ENCODE measurements around the gene MAP3K6.
"Not testable (repeated sequence)": the region's sequence is repeated elsewhere in the genome, so short reads cannot be mapped to it uniquely, and the experiment has no call there.

The MAP3K6 gene

GRCh38 chr1:27388337-27389005 lies 21.7 kb upstream of the MAP3K6 start:
- Histone ChIP-seq H4K91ac (ENCODE audit: low read depth, low read length) (no peak overlapping the region), H3K27me3 (ENCODE audit: insufficient read depth, low read length) (no peaks in the 10 kb centered on the region), H3K4me1 (ENCODE audit: control insufficient read depth in 1 of 2, insufficient read depth in 2 of 2, low read length in 2 of 2) (peaks cover 2 to 13% of the 10 kb centered on the region in 2 experiments), H3K9me3 (ENCODE audit: insufficient read depth, low read depth, low read length) (no peaks in the 10 kb centered on the region), H2BK5ac (ENCODE audit: low read depth, low read length, poor library complexity) (no peak overlapping the region), H3K27ac (ENCODE audit: low read depth, low read length) (no peak overlapping the region), H3K4me2 (ENCODE audit: low read length) (no peak overlapping the region), H3K23ac (ENCODE audit: low read length) (no peak overlapping the region), H2AK5ac (ENCODE audit: low read length) (no peak overlapping the region), H3K4me3 (ENCODE audit: low read depth, low read length) (no peak overlapping the region), H3K9ac (ENCODE audit: low read length) (no peak overlapping the region), H3K4ac (ENCODE audit: low read depth, low read length) (no peak overlapping the region), H3K79me1 (ENCODE audit: low read length) (peaks cover 2% of the 10 kb centered on the region), H2AFZ (ENCODE audit: insufficient read depth, low read length, poor library complexity) (no peak overlapping the region), H2BK12ac (ENCODE audit: low read length) (no peak overlapping the region), H3K14ac (ENCODE audit: low read length) (no peak overlapping the region), H4K12ac (ENCODE audit: low read depth, low read length) (no peak overlapping the region), H4K8ac (ENCODE audit: low read depth, low read length) (no peak overlapping the region), H3K79me2 (ENCODE audit: control insufficient read depth, insufficient read depth, low read length, poor library complexity) (no peaks in the 10 kb centered on the region), H2BK120ac (ENCODE audit: insufficient read depth, low read length, poor library complexity) (no peak overlapping the region), H3K18ac (ENCODE audit: low read length) (no peak overlapping the region), H3K36me3 (ENCODE audit: control insufficient read depth in 1 of 2, insufficient read depth in 2 of 2, low read length in 2 of 2) (no peaks in the 10 kb centered on the region)
- WGBS (ENCODE audit: extremely low coverage, insufficient coverage, insufficient read length), result no CpG with 5 or more reads among the region's 5 CpGs
- peak; percentile 64 to 91 for DNase-seq

GRCh38 chr1:27384797-27385196 lies 18.0 kb upstream of the MAP3K6 start:
- H3K27me3 ChIP-seq (ENCODE audit: insufficient read depth, low read length); H2BK5ac ChIP-seq (ENCODE audit: low read depth, low read length, poor library complexity); H3K4me3 ChIP-seq (ENCODE audit: low read depth, low read length); H4K91ac ChIP-seq (ENCODE audit: low read depth, low read length); H3K4me1 ChIP-seq (ENCODE audit: control insufficient read depth in 1 of 2, insufficient read depth in 2 of 2, low read length in 2 of 2); H3K14ac ChIP-seq (ENCODE audit: low read length); H2BK12ac ChIP-seq (ENCODE audit: low read length); H3K4ac ChIP-seq (ENCODE audit: low read depth, low read length); H2AK5ac ChIP-seq (ENCODE audit: low read length); H3K79me1 ChIP-seq (ENCODE audit: low read length); H3K9me3 ChIP-seq (ENCODE audit: insufficient read depth, low read depth, low read length); H3K23ac ChIP-seq (ENCODE audit: low read length); H3K18ac ChIP-seq (ENCODE audit: low read length); H2AFZ ChIP-seq (ENCODE audit: insufficient read depth, low read length, poor library complexity); H3K79me2 ChIP-seq (ENCODE audit: control insufficient read depth, insufficient read depth, low read length, poor library complexity); H2BK120ac ChIP-seq (ENCODE audit: insufficient read depth, low read length, poor library complexity); H3K36me3 ChIP-seq (ENCODE audit: control insufficient read depth in 1 of 2, insufficient read depth in 2 of 2, low read length in 2 of 2); H4K8ac ChIP-seq (ENCODE audit: low read depth, low read length); H4K12ac ChIP-seq (ENCODE audit: low read depth, low read length); H3K9ac ChIP-seq (ENCODE audit: low read length); H3K4me2 ChIP-seq (ENCODE audit: low read length); DNase-seq; H3K27ac ChIP-seq (ENCODE audit: low read depth, low read length): not testable (repeated sequence)
- WGBS (ENCODE audit: extremely low coverage, insufficient coverage, insufficient read length), result no CpG with 5 or more reads among the region's 3 CpGs

- Histone ChIP-seq H3K27me3 (ENCODE audit: insufficient read depth, low read length) (peaks cover 2% of the 10 kb centered on the region), H2BK12ac (ENCODE audit: low read length) (no peak overlapping the region), H3K79me1 (ENCODE audit: low read length) (no peaks in the 10 kb centered on the region), H3K18ac (ENCODE audit: low read length) (no peak overlapping the region), H3K79me2 (ENCODE audit: control insufficient read depth, insufficient read depth, low read length, poor library complexity) (no peaks in the 10 kb centered on the region), H2BK5ac (ENCODE audit: low read depth, low read length, poor library complexity) (no peak overlapping the region), H3K4me1 (ENCODE audit: control insufficient read depth in 1 of 2, insufficient read depth in 2 of 2, low read length in 2 of 2) (peaks cover 0 to 3% of the 10 kb centered on the region in 2 experiments), H2AK5ac (ENCODE audit: low read length) (no peak overlapping the region), H3K23ac (ENCODE audit: low read length) (no peak overlapping the region), H4K91ac (ENCODE audit: low read depth, low read length) (no peak overlapping the region), H3K36me3 (ENCODE audit: control insufficient read depth in 1 of 2, insufficient read depth in 2 of 2, low read length in 2 of 2) (no peaks in the 10 kb centered on the region), H3K9me3 (ENCODE audit: insufficient read depth, low read depth, low read length) (no peaks in the 10 kb centered on the region), H3K4me2 (ENCODE audit: low read length) (no peak overlapping the region), H2AFZ (ENCODE audit: insufficient read depth, low read length, poor library complexity) (no peak overlapping the region), H3K27ac (ENCODE audit: low read depth, low read length) (no peak overlapping the region), H3K14ac (ENCODE audit: low read length) (no peak overlapping the region), H4K8ac (ENCODE audit: low read depth, low read length) (no peak overlapping the region), H3K9ac (ENCODE audit: low read length) (no peak overlapping the region), H4K12ac (ENCODE audit: low read depth, low read length) (no peak overlapping the region), H3K4ac (ENCODE audit: low read depth, low read length) (no peak overlapping the region), H2BK120ac (ENCODE audit: insufficient read depth, low read length, poor library complexity) (no peak overlapping the region), H3K4me3 (ENCODE audit: low read depth, low read length) (no peak overlapping the region)
- DNase-seq, result no peak
- WGBS (ENCODE audit: extremely low coverage, insufficient coverage, insufficient read length), result no CpG with 5 or more reads among the region's 13 CpGs
These were observed 16.9 kb upstream of the MAP3K6 start for GRCh38 chr1:27383661-27384060.

- Histone ChIP-seq H3K18ac (ENCODE audit: low read length) (no peak within 1 kb of the TSS), H3K23ac (ENCODE audit: low read length) (no peak within 1 kb of the TSS), H3K4me2 (ENCODE audit: low read length) (peak within 1 kb of the TSS; percentile 51), H2BK120ac (ENCODE audit: insufficient read depth, low read length, poor library complexity) (no peak within 1 kb of the TSS), H3K9me3 (ENCODE audit: insufficient read depth, low read depth, low read length) (no peaks in the 10 kb centered on the region), H3K9ac (ENCODE audit: low read length) (no peak within 1 kb of the TSS), H2BK5ac (ENCODE audit: low read depth, low read length, poor library complexity) (no peak within 1 kb of the TSS), H3K4me3 (ENCODE audit: low read depth, low read length) (no peak within 1 kb of the TSS), H3K27ac (ENCODE audit: low read depth, low read length) (no peak within 1 kb of the TSS), H4K12ac (ENCODE audit: low read depth, low read length) (no peak within 1 kb of the TSS), H2BK12ac (ENCODE audit: low read length) (no peak within 1 kb of the TSS), H3K4me1 (ENCODE audit: control insufficient read depth in 1 of 2, insufficient read depth in 2 of 2, low read length in 2 of 2) (peaks cover 0 to 3% of the 10 kb centered on the region in 2 experiments), H3K79me2 (ENCODE audit: control insufficient read depth, insufficient read depth, low read length, poor library complexity) (no peaks in the 10 kb centered on the region), H3K36me3 (ENCODE audit: control insufficient read depth in 1 of 2, insufficient read depth in 2 of 2, low read length in 2 of 2) (no peaks in the 10 kb centered on the region), H3K14ac (ENCODE audit: low read length) (no peak within 1 kb of the TSS), H2AK5ac (ENCODE audit: low read length) (no peak within 1 kb of the TSS), H4K8ac (ENCODE audit: low read depth, low read length) (no peak within 1 kb of the TSS), H3K4ac (ENCODE audit: low read depth, low read length) (no peak within 1 kb of the TSS), H4K91ac (ENCODE audit: low read depth, low read length) (no peak within 1 kb of the TSS), H3K79me1 (ENCODE audit: low read length) (no peaks in the 10 kb centered on the region), H3K27me3 (ENCODE audit: insufficient read depth, low read length) (peaks cover 2% of the 10 kb centered on the region), H2AFZ (ENCODE audit: insufficient read depth, low read length, poor library complexity) (no peak within 1 kb of the TSS)
- WGBS (ENCODE audit: extremely low coverage, insufficient coverage, insufficient read length), result no CpG with 5 or more reads among the region's 43 CpGs
- DNase-seq, result peak; percentile 31 to 74
These were observed 16.4 kb upstream of the MAP3K6 start, which contains the start of gene CD164L2 for GRCh38 chr1:27383039-27383605. Gene CD164L2 (minus strand): TSS chr1:27383333. CDS start chr1:27383239, 94 bp downstream.
